GM12878 (cell line): ENCODE measurements around the gene TSEN54. TPM values are rescaled to one million over a fixed set of nuclear protein-coding genes. Genes with fewer than 3 reads are reported as not detected.

Experiments
- ATAC-seq: fragments of 200-7000 bp; cut with Tn5 transposase; 3 replicates; pipeline ENCODE4 v1.9.1; 2020; ENCODE audit warnings: mild to moderate bottlenecking, moderate library complexity
- BruUV-seq: library from RNA; stranded (reverse); fragments of 400-500 nt; replicated peaks from 2 replicates; lab custom pipeline; 2021; lab: Mats Ljungman, UMichigan
- CTCF ChIA-PET: fragments of 300-600 bp; sonication (Branson Sonifier 250); formaldehyde crosslinking; extraction: SDS; loops from one replicate; lab custom pipeline; 2021; ENCODE audit warnings: inconsistent platforms; lab: Yijun Ruan, JAX
- POLR2A ChIA-PET: fragments of 350-600 bp; formaldehyde crosslinking; extraction: SDS; loops from one replicate; lab custom pipeline; 2021; ENCODE audit warnings: inconsistent platforms; lab: Charles Lee
- RAD21 ChIA-PET: fragments of 300-600 bp; sonication (Branson Sonifier 250); formaldehyde crosslinking; loops from one replicate; lab custom pipeline; 2023; ENCODE audit warnings: antibody characterized with exemption; ENCODE audit not compliant: unreplicated experiment; lab: Charles Lee
- SMC1A ChIA-PET: fragments of 300-600 bp; sonication (Branson Sonifier 250); formaldehyde crosslinking; loops from one replicate; lab custom pipeline; 2023; ENCODE audit not compliant: unreplicated experiment, uncharacterized antibody; lab: Charles Lee
- DNase-seq: peaks from one replicate; pipeline ENCODE4 v3.0.0-alpha.2; 2011; ENCODE audit warnings: low read depth, low spot score
- FAIRE-seq: peaks from 3 replicates; lab custom pipeline; 2011; peaks lifted over from hg19 to GRCh38; lab: Jason Lieb, UNC
- H2AFZ ChIP-seq: 2 replicates; pipeline ENCODE4 v1.6.0; 2011; ENCODE audit warnings: low read depth, low read length, control low read depth; ENCODE audit not compliant: control insufficient read depth
- H3K27ac ChIP-seq: 2 replicates; pipeline ENCODE4 v1.5.1; 2011; ENCODE audit warnings: control low read depth; ENCODE audit not compliant: control insufficient read depth, insufficient read depth
- H3K27me3 ChIP-seq, 2 experiments: replicated peaks in 1 of 2; 2 replicates each; pipeline versions ENCODE4 v1.6.0 to v1.6.1; 2011; ENCODE audit warnings: low read length in 1 of 2; ENCODE audit not compliant: control insufficient read depth in 2 of 2, insufficient read depth in 2 of 2
- H3K36me3 ChIP-seq, 2 experiments: 2 replicates each; pipeline ENCODE4 v1.5.1; 2011; ENCODE audit warnings: low read length in 1 of 2; ENCODE audit not compliant: control insufficient read depth in 2 of 2, insufficient read depth in 2 of 2
- H3K4me1 ChIP-seq: 2 replicates; pipeline ENCODE4 v1.6.1; 2011; ENCODE audit warnings: mild to moderate bottlenecking, low read length, moderate library complexity, mixed read lengths; ENCODE audit not compliant: control insufficient read depth, insufficient read depth
- H3K4me2 ChIP-seq: 2 replicates; pipeline ENCODE4 v1.6.0; 2011; ENCODE audit warnings: control low read depth; ENCODE audit not compliant: control insufficient read depth, insufficient read depth
- H3K4me3 ChIP-seq: fragments of 200-600 bp; sonication (generic); 2 replicates; pipeline ENCODE4 v1.5.1; 2016
- H3K79me2 ChIP-seq: 2 replicates; pipeline ENCODE4 v1.6.0; 2011; ENCODE audit warnings: low read length; ENCODE audit not compliant: control insufficient read depth, insufficient read depth
- H3K9ac ChIP-seq: 2 replicates; pipeline ENCODE4 v1.8.0; 2011; ENCODE audit warnings: low read length, control low read depth, mixed read lengths; ENCODE audit not compliant: control insufficient read depth, insufficient read depth
- H3K9me3 ChIP-seq: replicated peaks from 3 replicates; pipeline ENCODE4 v1.5.1; 2011; ENCODE audit warnings: mild to moderate bottlenecking, low read length; ENCODE audit not compliant: control insufficient read depth, insufficient read depth
- H4K20me1 ChIP-seq: 2 replicates; pipeline ENCODE4 v1.6.0; 2011; ENCODE audit not compliant: control insufficient read depth, insufficient read depth
- ATF2 ChIP-seq: IDR thresholded peaks from 2 replicates; pipeline ENCODE4 v1.6.1; 2012; ENCODE audit warnings: low read length, inconsistent platforms
- ATF3 ChIP-seq: IDR thresholded peaks from 2 replicates; pipeline ENCODE4 v1.6.1; 2011; ENCODE audit warnings: low read depth, mild to moderate bottlenecking, low read length, moderate library complexity, borderline replicate concordance; ENCODE audit errors: extremely low read depth
- ATF7 ChIP-seq: fragments of 450-650 bp; IDR thresholded peaks from 2 replicates; pipeline ENCODE4 v1.6.1; 2016; ENCODE audit warnings: low read depth, mild to moderate bottlenecking
- BACH1 ChIP-seq: fragments of 450-650 bp; IDR thresholded peaks from 2 replicates; pipeline ENCODE4 v1.6.1; 2017; ENCODE audit warnings: mild to moderate bottlenecking, borderline replicate concordance
- BCL3 ChIP-seq: IDR thresholded peaks from 2 replicates; pipeline ENCODE4 v1.6.1; 2011; ENCODE audit warnings: borderline replicate concordance, low read depth, mild to moderate bottlenecking, moderate library complexity, low read length; ENCODE audit not compliant: insufficient read depth, poor library complexity, severe bottlenecking
- CBX5 ChIP-seq: sonication (generic); IDR thresholded peaks from 2 replicates; pipeline ENCODE4 v1.6.1; 2016; ENCODE audit warnings: low read depth, moderate library complexity, mild to moderate bottlenecking, inconsistent platforms
- KAT2A ChIP-seq: conservative IDR thresholded peaks from 2 replicates; pipeline ENCODE4 v1.6.1; 2011; ENCODE audit warnings: low read depth, low read length; ENCODE audit not compliant: control insufficient read depth
- LARP7 ChIP-seq: fragments of 450-650 bp; IDR thresholded peaks from 2 replicates; pipeline ENCODE4 v1.6.1; 2017; ENCODE audit warnings: mild to moderate bottlenecking
- RAD21 ChIP-seq: IDR thresholded peaks from 2 replicates; pipeline ENCODE4 v1.6.1; 2011; ENCODE audit warnings: mild to moderate bottlenecking, low read depth, low read length, moderate library complexity; ENCODE audit not compliant: insufficient read depth
- RCOR1 ChIP-seq: conservative IDR thresholded peaks from 2 replicates; pipeline ENCODE4 v1.6.1; 2012; ENCODE audit warnings: low read depth, low read length, improper control_type of control experiment
- SUPT20H ChIP-seq: IDR thresholded peaks from 2 replicates; pipeline ENCODE4 v1.6.1; 2011; ENCODE audit warnings: low read depth, mild to moderate bottlenecking, low read length, moderate library complexity, borderline replicate concordance; ENCODE audit not compliant: control insufficient read depth
- WGBS: methylation state at CpG from one replicate; pipeline ENCODE4 v1.1.6; 2016; ENCODE audit warnings: low lambda C conversion rate; ENCODE audit not compliant: insufficient replicate concordance, insufficient coverage; ENCODE audit errors: missing lambda C conversion rate; 5-methylcytosine and 5-hydroxymethylcytosine counted together
- in situ Hi-C: fragments of 300-500 bp; cut with MboI; formaldehyde crosslinking; loops from 9 replicates; pipeline ENCODE4 v1.14.3; 2018; ENCODE audit warnings: mixed read lengths
- intact Hi-C: fragments of 100-400 bp; cut with micrococcal nuclease; formaldehyde crosslinking; loops from one replicate; pipeline ENCODE4 v1.14.2; 2022; ENCODE audit not compliant: unreplicated experiment
- polyA plus RNA-seq, 11 experiments: library from polyadenylated mRNA; depleted of rRNA in 4 of 11; unstranded in 6 of 11; stranded (reverse) in 5 of 11; fragments of >200 nt; fragmentation: Nextera tagmentation in 4 of 11; fragmentation: Illumina TruSeq in 1 of 11; extraction: Ambion mirVana in 4 of 11; extraction: Trizol in 1 of 11; gene quantifications; 1 replicate in 1 of 11; 2 replicates in 10 of 11; pipeline versions ENCODE4 v1.2.1 to v1.2.3, GENCODE V29; 2011 to 2016; ENCODE audit warnings: inconsistent platforms in 2 of 11, missing spikeins in 2 of 11, low read depth in 1 of 11
- total RNA-seq, 4 experiments: library from RNA; depleted of rRNA in 3 of 4; stranded (reverse); fragments of >200 nt in 3 of 4; fragmentation: Illumina TruSeq in 1 of 4; extraction: Trizol in 1 of 4; gene quantifications; 2 replicates each; pipeline versions ENCODE4 v1.2.1 to v1.2.3, GENCODE V29; 2013 to 2021

The TSEN54 gene
- total and polyA plus RNA-seq, 10 of the 15 experiments (the other 5 are each of a cell fraction or from before 2014, with no cell fraction given), result 7.1 to 48.0 (median 41.1) TPM

- 50% methylated on average over 18 of the region's 18 CpGs for WGBS
- H3K9me3 ChIP-seq, result no peaks in the 10 kb centered on the region
- no peaks in the 10 kb centered on the region for H3K4me1 ChIP-seq
- no peak overlapping the region for H3K4me2 ChIP-seq
- ChIA-PET POLR2A (no interaction called here), CTCF (interaction anchor here (0.7 kb wide), 1 partner anchor 38 kb away, joined by 3 read pairs; no protein-coding TSS in a partner anchor), SMC1A (interaction anchor here (1.1 kb wide), 1 partner anchor 23 kb away, joined by 3 read pairs; no protein-coding TSS in a partner anchor), RAD21 (no interaction called here)
- in situ Hi-C loops (no loop called here), intact Hi-C loops (no loop called here)
- H3K79me2 ChIP-seq, result no peaks in the 10 kb centered on the region
- no TSS peak for BruUV-seq
- no peaks in the 10 kb centered on the region for H3K27me3 ChIP-seq
- no peak overlapping the region for H3K9ac ChIP-seq
- no peaks in the 10 kb centered on the region for H3K36me3 ChIP-seq
- ATAC-seq (no peak), DNase-seq (no peak), FAIRE-seq (no peak)
- H3K27ac ChIP-seq, result no peak overlapping the region
- no peak overlapping the region for H3K4me3 ChIP-seq
- H4K20me1 ChIP-seq, result no peaks in the 10 kb centered on the region
- TF ChIP-seq ATF7 (no peak), CBX5 (no peak), ATF3 (no peak), RCOR1 (no peak), BACH1 (no peak), ATF2 (no peak), RAD21 (no peak), SUPT20H (no peak), KAT2A (no peak), BCL3 (no peak), LARP7 (no peak)
- H2AFZ ChIP-seq, result no peak overlapping the region
These were observed 41.7 kb downstream of the TSEN54 start for GRCh38 chr17:75557852-75558665.
